ENCODE results near the gene ARFIP1. TPM values are rescaled to one million over a fixed set of nuclear protein-coding genes. Genes with fewer than 3 reads are reported as not detected.

ARFIP1 gene
- total RNA-seq, 1 experiment from 2014 or later: 32.7 TPM

DNA sequence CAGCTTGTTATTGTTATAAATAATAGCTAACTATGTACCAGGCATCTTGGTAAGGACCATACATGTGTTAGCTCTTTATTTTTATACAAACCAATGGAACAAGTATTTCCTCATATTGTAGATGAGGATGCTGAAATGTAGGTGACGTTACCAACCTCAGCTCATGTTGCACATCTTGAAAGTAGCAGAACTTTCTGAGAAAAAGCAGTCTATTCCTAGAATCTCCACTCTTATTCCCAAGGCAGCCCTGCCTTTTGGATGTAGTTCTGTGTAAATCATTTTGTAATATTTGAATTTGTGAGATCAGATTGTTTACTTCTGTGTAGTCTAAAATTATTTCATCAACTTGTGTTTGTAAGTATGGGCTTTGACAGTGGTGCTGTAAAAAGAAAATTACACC, 161.7 kb downstream of the ARFIP1 start:
- ChIA-PET CTCF (no interaction called here), POLR2A (no interaction called here), RAD21 (ENCODE audit: low non-redundant PET in 1 of 2, low total read pairs in 2 of 2, uncharacterized antibody in 2 of 2, unreplicated experiment in 2 of 2) (no interaction called here)
- TF ChIP-seq JUND (IDR thresholded peaks at IDR 0.05) (no peak), CEBPB (IDR thresholded peaks at IDR 0.05; ENCODE audit: low read depth) (no peak), ELF1 (IDR thresholded peaks at IDR 0.05; ENCODE audit: borderline replicate concordance, low read depth) (no peak), EZH2 (IDR thresholded peaks at IDR 0.05) (no peak), ZFX (IDR thresholded peaks at IDR 0.05) (no peak), TCF7L2 (IDR thresholded peaks at IDR 0.05; ENCODE audit: borderline replicate concordance, extremely low read depth, insufficient read depth, insufficient read length) (no peak), POLR2A (IDR thresholded peaks at IDR 0.05; ENCODE audit: borderline replicate concordance, extremely low read depth, insufficient read depth, insufficient read length) (no peak), ZNF274 (IDR thresholded peaks at IDR 0.05; ENCODE audit: low read depth, low read length) (no peak), EGR1 (IDR thresholded peaks at IDR 0.05; ENCODE audit: low read depth) (no peak), SP1 (IDR thresholded peaks at IDR 0.05; ENCODE audit: low read depth) (no peak), YY1 (IDR thresholded peaks at IDR 0.05; ENCODE audit: extremely low read depth, insufficient replicate concordance, low read depth, low read length) (no peak), POLR2AphosphoS5 (IDR thresholded peaks at IDR 0.05; ENCODE audit: low read depth, low read length) (no peak), ATF3 (IDR thresholded peaks at IDR 0.05) (no peak), CBX3 (IDR thresholded peaks at IDR 0.05; ENCODE audit: low read depth) (no peak)
- TF ChIP-seq, protein P1, sequence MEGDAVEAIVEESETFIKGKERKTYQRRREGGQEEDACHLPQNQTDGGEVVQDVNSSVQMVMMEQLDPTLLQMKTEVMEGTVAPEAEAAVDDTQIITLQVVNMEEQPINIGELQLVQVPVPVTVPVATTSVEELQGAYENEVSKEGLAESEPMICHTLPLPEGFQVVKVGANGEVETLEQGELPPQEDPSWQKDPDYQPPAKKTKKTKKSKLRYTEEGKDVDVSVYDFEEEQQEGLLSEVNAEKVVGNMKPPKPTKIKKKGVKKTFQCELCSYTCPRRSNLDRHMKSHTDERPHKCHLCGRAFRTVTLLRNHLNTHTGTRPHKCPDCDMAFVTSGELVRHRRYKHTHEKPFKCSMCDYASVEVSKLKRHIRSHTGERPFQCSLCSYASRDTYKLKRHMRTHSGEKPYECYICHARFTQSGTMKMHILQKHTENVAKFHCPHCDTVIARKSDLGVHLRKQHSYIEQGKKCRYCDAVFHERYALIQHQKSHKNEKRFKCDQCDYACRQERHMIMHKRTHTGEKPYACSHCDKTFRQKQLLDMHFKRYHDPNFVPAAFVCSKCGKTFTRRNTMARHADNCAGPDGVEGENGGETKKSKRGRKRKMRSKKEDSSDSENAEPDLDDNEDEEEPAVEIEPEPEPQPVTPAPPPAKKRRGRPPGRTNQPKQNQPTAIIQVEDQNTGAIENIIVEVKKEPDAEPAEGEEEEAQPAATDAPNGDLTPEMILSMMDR (IDR thresholded peaks at IDR 0.05 in 2 of 3, conservative IDR thresholded peaks at IDR 0.05 in 1 of 3; ENCODE audit: borderline replicate concordance in 1 of 3, insufficient read depth in 1 of 3, low read depth in 2 of 3, low read length in 2 of 3): no peak
- Histone ChIP-seq H3K36me3 (ENCODE audit: control insufficient read depth in 1 of 2, insufficient read depth in 2 of 2, low read length in 2 of 2) (no peaks in the 10 kb centered on the region), H3K27me3 (ENCODE audit: insufficient read depth, low read length) (peaks cover 21% of the 10 kb centered on the region; the same call in 1 of the 2 replicates), H3K9me2 (ENCODE audit: insufficient read depth) (no peaks in the 10 kb centered on the region), H3K79me2 (ENCODE audit: insufficient read depth, low read length) (no peaks in the 10 kb centered on the region), H3K9me3 (ENCODE audit: control insufficient read depth in 1 of 2, insufficient read depth in 1 of 2, low read depth in 1 of 2, low read length in 2 of 2) (no peaks in the 10 kb centered on the region), H2AFZ (ENCODE audit: low read depth, low read length, poor library complexity, severe bottlenecking) (no peak overlapping the region), H3K4me1 (ENCODE audit: control insufficient read depth in 1 of 2, insufficient read depth in 2 of 2, low read length in 2 of 2) (peaks cover 3 to 15% of the 10 kb centered on the region in 2 experiments; a peak in 2 of 4 replicates), H3K4me2 (ENCODE audit: low read length) (no peak overlapping the region), H3K27ac (ENCODE audit: low read depth, low read length) (no peak overlapping the region), H3K4me3 (replicated peaks in 1 of 2; ENCODE audit: low read depth in 1 of 2, low read length in 2 of 2) (no peak overlapping the region), H3K9ac (ENCODE audit: low read length) (no peak overlapping the region), H4K20me1 (ENCODE audit: insufficient read depth) (no peaks in the 10 kb centered on the region)
- ATAC-seq (no peak), DNase-seq (ENCODE audit: low read depth, low spot score) (no peak)
- BruUV-seq (replicated peaks): no TSS peak
- intact Hi-C loops (cut with micrococcal nuclease): no loop called here
